DND-41 (cell line): ENCODE measurements around the gene PALD1.

ENCODE experiments used
- EZH2 ChIP-seq: IDR thresholded peaks from 3 replicates; pipeline ENCODE4 v1.6.1; 2012; ENCODE audit warnings: borderline replicate concordance, low read depth, mild to moderate bottlenecking, moderate library complexity, low read length, inconsistent platforms; ENCODE audit not compliant: severe bottlenecking
- TF ChIP-seq, protein P1 (sequence below): IDR thresholded peaks from 2 replicates; pipeline ENCODE4 v1.5.1; 2012; ENCODE audit warnings: borderline replicate concordance, low read length, moderate library complexity, mild to moderate bottlenecking; ENCODE audit not compliant: poor library complexity, severe bottlenecking; ENCODE audit errors: extremely low read depth

DNA sequence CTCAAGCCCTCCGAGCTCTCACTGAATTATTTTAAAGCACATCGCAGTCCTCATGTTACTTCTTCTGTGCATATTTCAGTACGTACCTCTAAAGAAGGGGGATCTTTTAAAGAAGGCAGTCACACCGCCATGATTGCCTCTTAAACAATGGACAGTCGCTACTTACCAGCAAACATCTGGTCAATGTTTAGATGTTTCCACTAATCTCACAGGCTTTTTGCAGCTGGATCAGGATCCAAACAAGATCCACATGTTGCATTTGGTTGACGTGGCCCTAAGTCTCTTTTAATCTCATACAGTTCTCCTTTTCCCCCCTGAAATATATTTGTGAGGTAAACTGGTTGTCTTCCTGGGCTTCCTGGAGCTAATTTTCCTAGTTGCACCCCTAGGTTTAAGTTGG, 74.0 kb downstream of the PALD1 start:
- TF ChIP-seq, protein P1, sequence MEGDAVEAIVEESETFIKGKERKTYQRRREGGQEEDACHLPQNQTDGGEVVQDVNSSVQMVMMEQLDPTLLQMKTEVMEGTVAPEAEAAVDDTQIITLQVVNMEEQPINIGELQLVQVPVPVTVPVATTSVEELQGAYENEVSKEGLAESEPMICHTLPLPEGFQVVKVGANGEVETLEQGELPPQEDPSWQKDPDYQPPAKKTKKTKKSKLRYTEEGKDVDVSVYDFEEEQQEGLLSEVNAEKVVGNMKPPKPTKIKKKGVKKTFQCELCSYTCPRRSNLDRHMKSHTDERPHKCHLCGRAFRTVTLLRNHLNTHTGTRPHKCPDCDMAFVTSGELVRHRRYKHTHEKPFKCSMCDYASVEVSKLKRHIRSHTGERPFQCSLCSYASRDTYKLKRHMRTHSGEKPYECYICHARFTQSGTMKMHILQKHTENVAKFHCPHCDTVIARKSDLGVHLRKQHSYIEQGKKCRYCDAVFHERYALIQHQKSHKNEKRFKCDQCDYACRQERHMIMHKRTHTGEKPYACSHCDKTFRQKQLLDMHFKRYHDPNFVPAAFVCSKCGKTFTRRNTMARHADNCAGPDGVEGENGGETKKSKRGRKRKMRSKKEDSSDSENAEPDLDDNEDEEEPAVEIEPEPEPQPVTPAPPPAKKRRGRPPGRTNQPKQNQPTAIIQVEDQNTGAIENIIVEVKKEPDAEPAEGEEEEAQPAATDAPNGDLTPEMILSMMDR = no peak
- no peak for TF ChIP-seq EZH2
